WI38 (cell line): ENCODE data around the gene LHCGR.

Experiments used
- H3K4me3 ChIP-seq: 2 replicates; pipeline ENCODE4 v1.5.1; 2011; ENCODE audit warnings: low read depth, mild to moderate bottlenecking, control low read depth, low read length
- TF ChIP-seq, protein P1 (sequence below): IDR thresholded peaks from 2 replicates; pipeline ENCODE4 v1.5.1; 2012; ENCODE audit warnings: low read depth, mild to moderate bottlenecking, control low read depth, low read length

Gene LHCGR

DNA sequence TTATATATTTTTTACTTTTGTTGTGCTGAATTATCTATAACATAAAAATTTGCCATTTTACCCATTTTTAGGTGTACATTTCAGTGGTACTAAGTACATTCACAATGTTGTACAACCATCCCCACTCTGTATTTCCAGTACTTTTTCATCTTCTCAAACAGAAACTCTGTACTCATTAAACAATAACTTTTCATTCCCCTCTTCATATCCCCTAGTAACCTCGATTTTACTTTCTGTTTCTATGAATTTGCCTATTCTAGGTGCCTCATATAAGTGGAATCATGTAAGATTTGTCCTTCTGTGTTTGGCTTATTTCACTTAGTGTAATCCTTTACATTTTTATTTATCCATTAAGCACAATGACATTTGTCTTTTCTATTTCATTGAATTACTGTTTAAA lies 86.5 kb downstream of the LHCGR start:
- TF ChIP-seq, protein P1, sequence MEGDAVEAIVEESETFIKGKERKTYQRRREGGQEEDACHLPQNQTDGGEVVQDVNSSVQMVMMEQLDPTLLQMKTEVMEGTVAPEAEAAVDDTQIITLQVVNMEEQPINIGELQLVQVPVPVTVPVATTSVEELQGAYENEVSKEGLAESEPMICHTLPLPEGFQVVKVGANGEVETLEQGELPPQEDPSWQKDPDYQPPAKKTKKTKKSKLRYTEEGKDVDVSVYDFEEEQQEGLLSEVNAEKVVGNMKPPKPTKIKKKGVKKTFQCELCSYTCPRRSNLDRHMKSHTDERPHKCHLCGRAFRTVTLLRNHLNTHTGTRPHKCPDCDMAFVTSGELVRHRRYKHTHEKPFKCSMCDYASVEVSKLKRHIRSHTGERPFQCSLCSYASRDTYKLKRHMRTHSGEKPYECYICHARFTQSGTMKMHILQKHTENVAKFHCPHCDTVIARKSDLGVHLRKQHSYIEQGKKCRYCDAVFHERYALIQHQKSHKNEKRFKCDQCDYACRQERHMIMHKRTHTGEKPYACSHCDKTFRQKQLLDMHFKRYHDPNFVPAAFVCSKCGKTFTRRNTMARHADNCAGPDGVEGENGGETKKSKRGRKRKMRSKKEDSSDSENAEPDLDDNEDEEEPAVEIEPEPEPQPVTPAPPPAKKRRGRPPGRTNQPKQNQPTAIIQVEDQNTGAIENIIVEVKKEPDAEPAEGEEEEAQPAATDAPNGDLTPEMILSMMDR, result no peak
- no peak overlapping the region for H3K4me3 ChIP-seq

DNA sequence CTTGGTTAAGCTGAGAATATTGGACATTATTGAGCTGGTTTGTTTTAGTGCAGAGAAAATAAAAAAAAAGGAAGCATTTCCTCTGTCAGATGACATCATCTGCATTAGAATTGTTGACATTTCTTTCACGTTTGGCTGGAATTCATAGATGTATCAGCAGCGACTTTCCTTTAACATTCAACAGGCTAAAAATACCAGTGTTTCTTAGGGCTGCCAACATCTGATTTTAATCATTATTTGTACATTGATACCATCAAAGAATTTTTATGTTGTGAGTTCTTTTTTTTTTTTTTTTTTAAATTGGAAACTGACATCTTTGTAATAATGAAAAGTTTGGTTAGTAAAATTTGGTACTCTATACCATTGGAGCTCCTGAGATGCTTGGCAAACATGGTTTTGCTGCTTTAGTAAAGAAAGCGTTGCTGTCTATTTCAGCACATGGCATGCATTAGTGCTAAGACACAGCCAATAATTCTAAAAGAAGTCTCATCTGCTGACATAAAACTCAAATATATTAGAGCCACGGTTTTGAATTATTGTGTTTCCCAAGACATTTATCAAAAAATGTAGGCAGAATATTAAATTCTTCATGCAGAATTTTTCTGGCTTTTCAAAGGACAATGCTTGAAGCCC lies 104.2 kb downstream of the LHCGR start:
- TF ChIP-seq, protein P1, result no peak

DNA sequence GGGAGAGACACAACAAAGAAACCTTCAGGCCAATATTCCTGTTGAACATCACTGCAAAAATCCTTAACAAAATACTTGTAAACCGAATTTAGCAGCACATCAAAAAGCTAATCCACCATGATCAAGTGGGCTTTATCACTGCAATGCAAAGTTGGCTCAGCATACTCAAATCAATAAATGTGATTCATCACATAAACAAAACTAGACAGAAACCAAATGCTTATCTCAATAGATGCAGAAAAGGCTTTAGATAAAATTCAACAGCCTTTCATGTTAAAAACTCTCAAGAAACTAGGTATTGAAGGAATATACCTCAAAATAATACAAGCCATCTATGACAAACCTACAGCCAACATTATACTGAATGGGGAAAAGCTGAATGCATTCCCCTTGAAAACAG lies 117.3 kb downstream of the LHCGR start:
- no peak overlapping the region for H3K4me3 ChIP-seq
- TF ChIP-seq, protein P1, result no peak

More for the DNA sequence above, 104.2 kb downstream of the LHCGR start:
- H3K4me3 ChIP-seq, result no peak overlapping the region
